GM23338 (cell line): Measurements from ENCODE around the gene DTL. TPM values are rescaled to one million over a fixed set of nuclear protein-coding genes. Genes with fewer than 3 reads are reported as not detected.

Experiments
- ATAC-seq: fragments of 200-7000 bp; cut with Tn5 transposase; 3 replicates; pipeline ENCODE4 v1.9.1; 2020
- DNase-seq: peaks from one replicate; pipeline ENCODE4 v3.0.0-alpha.2; 2015; ENCODE audit warnings: low spot score
- H2AFZ ChIP-seq: fragments of 200-600 bp; sonication (generic); 2 replicates; pipeline ENCODE4 v1.8.0; 2016; ENCODE audit warnings: antibody characterized with exemption, mild to moderate bottlenecking, moderate library complexity
- H3F3A ChIP-seq: fragments of 200-600 bp; sonication (generic); replicated peaks from 2 replicates; pipeline ENCODE4 v1.8.0; 2017; ENCODE audit warnings: antibody characterized with exemption, mixed run types, low read depth
- H3K27ac ChIP-seq: fragments of 200-600 bp; sonication (generic); 2 replicates; pipeline ENCODE4 v1.6.1; 2016; ENCODE audit warnings: low read depth
- H3K27me3 ChIP-seq: fragments of 200-600 bp; sonication (generic); 2 replicates; pipeline ENCODE4 v1.8.0; 2016; ENCODE audit warnings: mild to moderate bottlenecking, mixed run types, moderate library complexity; ENCODE audit not compliant: insufficient read depth
- H3K36me3 ChIP-seq: fragments of 200-600 bp; sonication (generic); 2 replicates; pipeline ENCODE4 v1.8.0; 2016; ENCODE audit warnings: mild to moderate bottlenecking; ENCODE audit not compliant: insufficient read depth
- H3K4me1 ChIP-seq: fragments of 200-600 bp; sonication (generic); 2 replicates; pipeline ENCODE4 v1.8.0; 2016; ENCODE audit warnings: mild to moderate bottlenecking, moderate library complexity; ENCODE audit not compliant: insufficient read depth
- H3K4me2 ChIP-seq: fragments of 200-600 bp; sonication (generic); 2 replicates; pipeline ENCODE4 v1.7.1; 2017; ENCODE audit warnings: mixed run types
- H3K4me3 ChIP-seq: fragments of 200-600 bp; sonication (generic); 2 replicates; pipeline ENCODE4 v1.6.1; 2016; ENCODE audit warnings: mixed run types
- H3K79me2 ChIP-seq: fragments of 200-600 bp; sonication (generic); replicated peaks from 2 replicates; pipeline ENCODE4 v1.8.0; 2017; ENCODE audit warnings: mild to moderate bottlenecking; ENCODE audit not compliant: insufficient read depth
- H3K9me2 ChIP-seq: fragments of 200-600 bp; sonication (generic); 2 replicates; pipeline ENCODE4 v1.8.0; 2017; ENCODE audit not compliant: insufficient read depth
- H4K20me1 ChIP-seq: fragments of 200-600 bp; sonication (generic); replicated peaks from 2 replicates; pipeline ENCODE4 v1.8.0; 2017; ENCODE audit warnings: mild to moderate bottlenecking; ENCODE audit not compliant: insufficient read depth
- H3K27ac Mint-ChIP-seq: 2 replicates; pipeline ENCODE4 v1.8.0; 2020; ENCODE audit warnings: inconsistent platforms, mild to moderate bottlenecking, moderate library complexity, mixed read lengths
- H3K27me3 Mint-ChIP-seq: 3 replicates; pipeline ENCODE4 v1.8.0; 2022; ENCODE audit warnings: low read depth, mild to moderate bottlenecking, moderate library complexity, mixed read lengths, inconsistent platforms; ENCODE audit not compliant: insufficient read depth, poor library complexity
- H3K36me3 Mint-ChIP-seq: 3 replicates; pipeline ENCODE4 v1.8.0; 2021; ENCODE audit warnings: low read depth, mild to moderate bottlenecking, inconsistent platforms, moderate library complexity, mixed read lengths
- H3K4me1 Mint-ChIP-seq: 3 replicates; pipeline ENCODE4 v1.8.0; 2020; ENCODE audit warnings: mild to moderate bottlenecking, inconsistent platforms, mixed read lengths
- H3K4me3 Mint-ChIP-seq: 3 replicates; pipeline ENCODE4 v1.8.0; 2021; ENCODE audit warnings: moderate library complexity, mild to moderate bottlenecking, inconsistent platforms, mixed read lengths
- H3K9me3 Mint-ChIP-seq: 3 replicates; pipeline ENCODE4 v1.8.0; 2020; ENCODE audit warnings: moderate library complexity, mild to moderate bottlenecking, inconsistent platforms, mixed read lengths
- CREB1 ChIP-seq: fragments of 250-450 bp; sonication (Bioruptor Pico); IDR thresholded peaks from 2 replicates; pipeline ENCODE4 v1.5.0; 2020; ENCODE audit warnings: low read depth, mild to moderate bottlenecking, moderate library complexity
- EZH2 ChIP-seq: fragments of 200-600 bp; sonication (generic); IDR thresholded peaks from one replicate; pipeline ENCODE4 v1.8.0; 2017; ENCODE audit warnings: antibody characterized with exemption, mild to moderate bottlenecking, low read depth; ENCODE audit not compliant: unreplicated experiment
- EZH2phosphoT487 ChIP-seq: fragments of 200-600 bp; sonication (generic); IDR thresholded peaks from one replicate; pipeline ENCODE4 v1.8.1; 2018; ENCODE audit warnings: antibody characterized with exemption; ENCODE audit not compliant: unreplicated experiment
- JUNB ChIP-seq: IDR thresholded peaks from one replicate; pipeline ENCODE4 v1.6.1; 2016; ENCODE audit warnings: antibody characterized with exemption; ENCODE audit not compliant: unreplicated experiment
- POLR2AphosphoS5 ChIP-seq: IDR thresholded peaks from 2 replicates; pipeline ENCODE4 v1.6.1; 2016; ENCODE audit warnings: antibody characterized with exemption, low read depth
- STAT1 ChIP-seq: IDR thresholded peaks from one replicate; pipeline ENCODE4 v1.6.1; 2016; ENCODE audit warnings: antibody characterized with exemption; ENCODE audit not compliant: unreplicated experiment
- ZNF114 ChIP-seq: fragments of 250-450 bp; sonication (Bioruptor Pico); IDR thresholded peaks from 2 replicates; pipeline ENCODE4 v1.5.0; 2020; ENCODE audit warnings: mild to moderate bottlenecking, moderate library complexity
- polyA plus RNA-seq: library from polyadenylated mRNA; unstranded; fragments of >200 nt; fragmentation: Nextera tagmentation; extraction: Ambion mirVana; gene quantifications from 2 replicates; pipeline ENCODE4 v1.2.1, GENCODE V29; 2016
- total RNA-seq: library from RNA; depleted of rRNA; stranded (reverse); fragments of >200 nt; shearing (Covaris generic); gene quantifications from 2 replicates; pipeline ENCODE4 v1.2.3, GENCODE V29; 2014
- TF ChIP-seq, protein P1 (sequence below): IDR thresholded peaks from 2 replicates; pipeline ENCODE4 v1.6.1; 2016; ENCODE audit warnings: antibody characterized with exemption
- TF ChIP-seq, protein P2 (sequence below): IDR thresholded peaks from one replicate; pipeline ENCODE4 v1.6.1; 2018; ENCODE audit warnings: antibody characterized with exemption; ENCODE audit not compliant: unreplicated experiment
- TF ChIP-seq, protein P3 (sequence below), 2 experiments: fragments of 200-600 bp in 1 of 2; sonication (generic) in 1 of 2; conservative IDR thresholded peaks; 2 replicates each; pipeline versions ENCODE4 v1.5.1 to v1.6.1; 2016 to 2017; ENCODE audit warnings: antibody characterized with exemption in 2 of 2, low read depth in 2 of 2, mild to moderate bottlenecking in 2 of 2, moderate library complexity in 1 of 2

The DTL gene
- total and polyA plus RNA-seq, 2 experiments from 2014 or later, result 26.5 to 58.8 TPM

DNA sequence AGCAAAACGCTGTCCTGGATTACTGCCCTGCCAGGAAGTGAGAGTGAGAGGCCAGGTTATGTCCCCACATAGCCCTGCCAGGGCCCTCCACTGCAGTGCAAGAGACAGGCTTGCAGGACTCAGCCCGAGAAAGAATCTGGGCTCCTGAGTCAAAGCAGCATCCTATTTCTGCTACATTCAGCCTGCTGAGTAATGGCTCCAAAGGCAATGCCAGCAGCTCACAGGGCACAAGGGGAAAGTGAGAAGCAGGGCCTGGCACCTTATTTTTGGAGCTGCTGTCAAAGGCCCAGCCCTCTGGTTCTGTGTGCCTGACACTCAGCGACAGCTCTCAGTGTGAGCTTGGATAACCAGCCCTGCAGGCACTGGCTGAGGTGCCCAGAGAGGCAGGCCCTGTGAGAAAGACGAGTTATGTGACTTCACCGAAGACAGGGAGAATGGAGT, 83.9 kb downstream of the DTL start (continued):
- TF ChIP-seq, protein P1, sequence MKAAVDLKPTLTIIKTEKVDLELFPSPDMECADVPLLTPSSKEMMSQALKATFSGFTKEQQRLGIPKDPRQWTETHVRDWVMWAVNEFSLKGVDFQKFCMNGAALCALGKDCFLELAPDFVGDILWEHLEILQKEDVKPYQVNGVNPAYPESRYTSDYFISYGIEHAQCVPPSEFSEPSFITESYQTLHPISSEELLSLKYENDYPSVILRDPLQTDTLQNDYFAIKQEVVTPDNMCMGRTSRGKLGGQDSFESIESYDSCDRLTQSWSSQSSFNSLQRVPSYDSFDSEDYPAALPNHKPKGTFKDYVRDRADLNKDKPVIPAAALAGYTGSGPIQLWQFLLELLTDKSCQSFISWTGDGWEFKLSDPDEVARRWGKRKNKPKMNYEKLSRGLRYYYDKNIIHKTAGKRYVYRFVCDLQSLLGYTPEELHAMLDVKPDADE, result no peak
- TF ChIP-seq, protein P2, sequence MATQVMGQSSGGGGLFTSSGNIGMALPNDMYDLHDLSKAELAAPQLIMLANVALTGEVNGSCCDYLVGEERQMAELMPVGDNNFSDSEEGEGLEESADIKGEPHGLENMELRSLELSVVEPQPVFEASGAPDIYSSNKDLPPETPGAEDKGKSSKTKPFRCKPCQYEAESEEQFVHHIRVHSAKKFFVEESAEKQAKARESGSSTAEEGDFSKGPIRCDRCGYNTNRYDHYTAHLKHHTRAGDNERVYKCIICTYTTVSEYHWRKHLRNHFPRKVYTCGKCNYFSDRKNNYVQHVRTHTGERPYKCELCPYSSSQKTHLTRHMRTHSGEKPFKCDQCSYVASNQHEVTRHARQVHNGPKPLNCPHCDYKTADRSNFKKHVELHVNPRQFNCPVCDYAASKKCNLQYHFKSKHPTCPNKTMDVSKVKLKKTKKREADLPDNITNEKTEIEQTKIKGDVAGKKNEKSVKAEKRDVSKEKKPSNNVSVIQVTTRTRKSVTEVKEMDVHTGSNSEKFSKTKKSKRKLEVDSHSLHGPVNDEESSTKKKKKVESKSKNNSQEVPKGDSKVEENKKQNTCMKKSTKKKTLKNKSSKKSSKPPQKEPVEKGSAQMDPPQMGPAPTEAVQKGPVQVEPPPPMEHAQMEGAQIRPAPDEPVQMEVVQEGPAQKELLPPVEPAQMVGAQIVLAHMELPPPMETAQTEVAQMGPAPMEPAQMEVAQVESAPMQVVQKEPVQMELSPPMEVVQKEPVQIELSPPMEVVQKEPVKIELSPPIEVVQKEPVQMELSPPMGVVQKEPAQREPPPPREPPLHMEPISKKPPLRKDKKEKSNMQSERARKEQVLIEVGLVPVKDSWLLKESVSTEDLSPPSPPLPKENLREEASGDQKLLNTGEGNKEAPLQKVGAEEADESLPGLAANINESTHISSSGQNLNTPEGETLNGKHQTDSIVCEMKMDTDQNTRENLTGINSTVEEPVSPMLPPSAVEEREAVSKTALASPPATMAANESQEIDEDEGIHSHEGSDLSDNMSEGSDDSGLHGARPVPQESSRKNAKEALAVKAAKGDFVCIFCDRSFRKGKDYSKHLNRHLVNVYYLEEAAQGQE, result no peak
- TF ChIP-seq, protein P3, sequence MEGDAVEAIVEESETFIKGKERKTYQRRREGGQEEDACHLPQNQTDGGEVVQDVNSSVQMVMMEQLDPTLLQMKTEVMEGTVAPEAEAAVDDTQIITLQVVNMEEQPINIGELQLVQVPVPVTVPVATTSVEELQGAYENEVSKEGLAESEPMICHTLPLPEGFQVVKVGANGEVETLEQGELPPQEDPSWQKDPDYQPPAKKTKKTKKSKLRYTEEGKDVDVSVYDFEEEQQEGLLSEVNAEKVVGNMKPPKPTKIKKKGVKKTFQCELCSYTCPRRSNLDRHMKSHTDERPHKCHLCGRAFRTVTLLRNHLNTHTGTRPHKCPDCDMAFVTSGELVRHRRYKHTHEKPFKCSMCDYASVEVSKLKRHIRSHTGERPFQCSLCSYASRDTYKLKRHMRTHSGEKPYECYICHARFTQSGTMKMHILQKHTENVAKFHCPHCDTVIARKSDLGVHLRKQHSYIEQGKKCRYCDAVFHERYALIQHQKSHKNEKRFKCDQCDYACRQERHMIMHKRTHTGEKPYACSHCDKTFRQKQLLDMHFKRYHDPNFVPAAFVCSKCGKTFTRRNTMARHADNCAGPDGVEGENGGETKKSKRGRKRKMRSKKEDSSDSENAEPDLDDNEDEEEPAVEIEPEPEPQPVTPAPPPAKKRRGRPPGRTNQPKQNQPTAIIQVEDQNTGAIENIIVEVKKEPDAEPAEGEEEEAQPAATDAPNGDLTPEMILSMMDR (conservative IDR thresholded peaks at IDR 0.05; ENCODE audit: low read depth in 2 of 2), result no peak
- TF ChIP-seq EZH2phosphoT487, result no peak
- no peak for TF ChIP-seq CREB1 (CRISPR knock-in tag)
- no peak for TF ChIP-seq EZH2

DNA sequence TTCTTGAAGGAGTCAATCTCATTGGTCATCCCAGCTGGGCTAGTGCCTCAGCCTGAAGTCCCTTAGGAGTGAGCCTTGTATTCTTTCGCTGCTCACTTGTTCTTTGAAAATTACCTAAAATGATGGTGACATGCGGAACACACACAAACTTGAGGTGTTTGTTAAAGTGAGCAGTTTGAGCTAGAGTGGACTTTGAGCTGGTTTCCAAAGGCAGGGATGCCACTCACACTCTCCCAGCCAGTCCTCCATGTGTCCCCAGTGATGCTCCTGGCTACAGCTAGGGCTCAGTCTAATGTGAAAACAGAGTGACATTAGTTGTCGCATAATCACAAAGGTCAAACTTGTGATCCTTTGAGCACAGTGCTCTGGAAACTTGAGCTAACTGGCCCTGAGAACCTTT, 84.3 kb downstream of the DTL start:
- Mint-ChIP-seq H3K27me3 (peaks cover 6% of the 10 kb centered on the region), H3K4me3 (no peak overlapping the region), H3K4me1 (peaks cover under 1% of the 10 kb centered on the region; the same call in 2 of the 3 replicates), H3K27ac (no peak overlapping the region), H3K9me3 (no peaks in the 10 kb centered on the region), H3K36me3 (no peaks in the 10 kb centered on the region; the same call in 2 of the 3 replicates)
- Histone ChIP-seq H3K27me3 (no peaks in the 10 kb centered on the region), H3K27ac (no peak overlapping the region), H4K20me1 (no peaks in the 10 kb centered on the region; the same call in 1 of the 2 replicates), H3K36me3 (no peaks in the 10 kb centered on the region), H2AFZ (no peak overlapping the region), H3K4me3 (no peak overlapping the region), H3F3A (no peaks in the 10 kb centered on the region), H3K79me2 (no peaks in the 10 kb centered on the region), H3K4me1 (no peaks in the 10 kb centered on the region), H3K9me2 (no peaks in the 10 kb centered on the region), H3K4me2 (no peak overlapping the region)
- ATAC-seq, result no peak
- no peak for DNase-seq
- no peak for TF ChIP-seq ZNF114 (CRISPR knock-in tag)
- no peak for TF ChIP-seq JUNB
- TF ChIP-seq, protein P2, result no peak
- TF ChIP-seq STAT1, result no peak
- TF ChIP-seq, protein P3 (conservative IDR thresholded peaks at IDR 0.05; ENCODE audit: low read depth in 2 of 2), result no peak
- TF ChIP-seq POLR2AphosphoS5, result no peak
